Hematopoietic multipotent progenitor cell treated with erythropoietin and hydrocortisone succinate and interleukin-3 and kit ligand, for 15 days (in vitro differentiated cells): ENCODE results near the gene SCAI.
A peak's percentile ranks its signal among the peaks of the same experiment; 100 is the strongest.
"Not testable (repeated sequence)": the region's sequence is repeated elsewhere in the genome, so short reads cannot be mapped to it uniquely, and the experiment has no call there.

Source experiments
- DNase-seq: peaks from one replicate; pipeline ENCODE4 v3.0.0-alpha.2; 2015; ENCODE audit warnings: low spot score

SCAI gene

GRCh38 chr9:124947727-124948391, 195.5 kb downstream of the SCAI start:
- DNase-seq, result no peak

GRCh38 chr9:124946167-124946566, 197.2 kb downstream of the SCAI start:
- DNase-seq, result no peak

GRCh38 chr9:124941679-124942561, 201.4 kb downstream of the SCAI start:
- no peak for DNase-seq

- peak; percentile 92 for DNase-seq
Observed at GRCh38 chr9:124940894-124941678, 202.2 kb downstream of the SCAI start, which contains the start of gene GOLGA1. Gene GOLGA1 (minus strand): TSS chr9:124941083. CDS start chr9:124938711, 2,372 bp downstream.

- DNase-seq, result no peak
Observed at GRCh38 chr9:124940521-124940893, 202.8 kb downstream of the SCAI start.

GRCh38 chr9:124939944-124940343, 203.4 kb downstream of the SCAI start:
- peak; percentile 26 for DNase-seq

- no peak for DNase-seq
Observed at GRCh38 chr9:124934290-124934689, 209.0 kb downstream of the SCAI start.

- DNase-seq, result no peak
Observed at GRCh38 chr9:124932333-124932732, 211.0 kb downstream of the SCAI start.

- no peak for DNase-seq
Observed at GRCh38 chr9:124929464-124929863, 213.9 kb downstream of the SCAI start.

GRCh38 chr9:124928116-124928515, 215.2 kb downstream of the SCAI start:
- DNase-seq, result no peak

- not testable (repeated sequence) for DNase-seq
Observed at GRCh38 chr9:124920394-124920793, 222.9 kb downstream of the SCAI start.

- DNase-seq, result no peak
Observed at GRCh38 chr9:124914753-124915405, 228.4 kb downstream of the SCAI start.

GRCh38 chr9:124913378-124913777, 229.9 kb downstream of the SCAI start:
- no peak for DNase-seq

- no peak for DNase-seq
Observed at GRCh38 chr9:124911766-124912165, 231.6 kb downstream of the SCAI start.

- DNase-seq, result no peak
Observed at GRCh38 chr9:124908098-124908497, 235.2 kb downstream of the SCAI start.

GRCh38 chr9:124906966-124907365, 236.4 kb downstream of the SCAI start:
- DNase-seq, result no peak

GRCh38 chr9:124899845-124900244, 243.5 kb downstream of the SCAI start:
- no peak for DNase-seq

- DNase-seq, result no peak
Observed at GRCh38 chr9:124897570-124898460, 245.5 kb downstream of the SCAI start.

GRCh38 chr9:124894741-124895170, 248.6 kb downstream of the SCAI start:
- DNase-seq, result peak; percentile 31

- no peak for DNase-seq
Observed at GRCh38 chr9:124894035-124894740, 249.1 kb downstream of the SCAI start.
